HL-60 (cell line): ENCODE results near the gene TMPRSS4.

Experiments
- DNase-seq, 2 experiments: peaks; one replicate each; pipeline ENCODE4 v3.0.0-alpha.2; 2010 to 2020; ENCODE audit warnings: low read depth in 1 of 2, low spot score in 1 of 2
- H3K27ac ChIP-seq: fragments of 250-450 bp; sonication (Bioruptor Pico); replicated peaks from 2 replicates; pipeline ENCODE4 v1.5.1; 2020; ENCODE audit warnings: mild to moderate bottlenecking, moderate library complexity
- H3K27me3 ChIP-seq: fragments of 250-450 bp; sonication (Bioruptor Pico); 2 replicates; pipeline ENCODE4 v1.5.1; 2021; ENCODE audit warnings: mild to moderate bottlenecking, moderate library complexity; ENCODE audit not compliant: insufficient read depth, poor library complexity, severe bottlenecking
- H3K4me3 ChIP-seq: replicated peaks from 2 replicates; pipeline ENCODE4 v1.5.1; 2011; ENCODE audit warnings: mild to moderate bottlenecking, control low read depth, low read length; ENCODE audit not compliant: insufficient read depth
- CTCF ChIP-seq: IDR thresholded peaks from one replicate; pipeline ENCODE4 v1.5.1; 2011; ENCODE audit warnings: low read length, control low read depth, inconsistent platforms; ENCODE audit not compliant: insufficient read depth
- GABPA ChIP-seq: IDR thresholded peaks from 2 replicates; pipeline ENCODE4 v1.6.1; 2012; ENCODE audit warnings: low read depth
- POLR2AphosphoS5 ChIP-seq: IDR thresholded peaks from 2 replicates; pipeline ENCODE4 v1.6.1; 2012; ENCODE audit warnings: low read depth
- REST ChIP-seq: IDR thresholded peaks from 2 replicates; pipeline ENCODE4 v1.6.1; 2012; ENCODE audit warnings: low read depth; ENCODE audit not compliant: insufficient replicate concordance
- SPI1 ChIP-seq: IDR thresholded peaks from 2 replicates; pipeline ENCODE4 v1.6.1; 2012; ENCODE audit warnings: low read depth, mild to moderate bottlenecking, borderline replicate concordance

The TMPRSS4 gene

DNA sequence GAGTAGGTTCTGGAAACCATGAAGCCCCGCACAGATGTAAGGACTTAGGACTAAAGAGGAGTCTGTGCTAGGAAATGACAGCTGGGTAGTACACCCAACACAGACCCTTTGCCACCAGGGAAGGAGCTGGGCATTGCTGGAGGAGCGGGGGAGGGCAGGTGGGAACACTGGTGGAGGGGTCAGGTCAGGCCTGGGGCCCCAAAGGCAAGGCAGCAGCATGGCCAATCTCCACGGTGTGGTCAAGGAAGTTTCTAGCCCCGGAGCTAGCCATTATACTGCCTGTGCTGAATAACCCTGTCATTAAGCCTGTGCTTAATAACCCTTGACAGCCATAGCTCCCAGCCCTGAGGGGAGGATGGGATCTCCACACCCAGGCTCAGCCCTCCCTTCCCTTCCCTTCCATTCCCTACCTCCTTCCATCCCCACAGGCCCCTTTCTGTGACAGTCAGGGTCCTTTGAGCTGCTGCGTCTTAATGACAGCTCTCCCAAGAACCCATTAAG lies 2.1 kb downstream of the TMPRSS4 start:
- Histone ChIP-seq H3K4me3 (no peak overlapping the region), H3K27ac (no peak overlapping the region), H3K27me3 (no peaks in the 10 kb centered on the region)
- TF ChIP-seq POLR2AphosphoS5 = no peak
- no peak for TF ChIP-seq REST
- no peak for TF ChIP-seq CTCF
- TF ChIP-seq SPI1 = no peak
- TF ChIP-seq GABPA = no peak
- no peak for DNase-seq

DNA sequence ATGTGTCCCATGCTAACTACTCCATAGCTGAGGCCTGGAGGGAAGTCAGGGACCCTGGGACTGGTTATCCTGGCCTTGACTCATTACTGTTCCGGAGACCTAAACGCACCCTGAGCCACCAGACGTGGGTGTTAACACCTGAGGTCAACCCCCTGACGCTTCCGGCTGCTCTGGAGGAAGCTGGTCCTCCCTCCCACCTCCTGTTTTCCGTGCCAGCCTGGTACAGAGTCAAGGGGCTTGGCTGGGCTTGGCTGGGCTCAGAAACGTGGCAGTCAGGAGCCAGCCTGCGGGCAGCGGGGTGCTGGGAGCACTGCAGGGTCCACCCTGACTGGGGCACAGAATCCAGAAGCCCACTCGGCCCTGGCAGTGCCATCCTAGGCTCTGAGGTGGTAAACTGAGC lies 2.6 kb downstream of the TMPRSS4 start:
- H3K27me3 ChIP-seq = no peaks in the 10 kb centered on the region
- no peak overlapping the region for H3K4me3 ChIP-seq
- DNase-seq = no peak
- TF ChIP-seq CTCF = no peak
- TF ChIP-seq GABPA = no peak
- TF ChIP-seq POLR2AphosphoS5 = no peak
- no peak for TF ChIP-seq REST
- TF ChIP-seq SPI1 = no peak
- H3K27ac ChIP-seq = no peak overlapping the region

DNA sequence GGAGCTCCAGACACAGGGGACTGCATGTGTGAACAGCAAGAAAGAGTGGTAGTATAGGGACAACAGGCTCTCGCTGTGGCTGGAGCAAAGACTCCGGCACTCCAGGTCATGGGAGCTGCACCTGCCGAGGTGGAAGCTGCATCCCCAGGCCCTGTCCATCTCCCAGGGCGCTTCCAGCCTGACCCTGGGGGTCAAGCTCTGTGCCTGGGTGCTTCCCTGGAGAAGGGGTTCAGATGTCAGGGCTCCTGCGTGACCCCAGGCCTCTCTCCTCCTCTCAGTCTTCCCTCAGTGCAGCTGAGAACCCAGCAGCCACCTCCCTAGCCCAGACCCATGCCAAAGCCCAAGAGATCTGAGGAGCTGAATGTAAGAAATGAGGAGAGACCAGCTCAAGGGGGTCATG lies 3.4 kb downstream of the TMPRSS4 start:
- Histone ChIP-seq H3K4me3 (no peak overlapping the region), H3K27ac (no peak overlapping the region), H3K27me3 (no peaks in the 10 kb centered on the region)
- no peak for TF ChIP-seq GABPA
- no peak for TF ChIP-seq CTCF
- no peak for TF ChIP-seq REST
- TF ChIP-seq POLR2AphosphoS5 = no peak
- no peak for TF ChIP-seq SPI1
- DNase-seq = no peak
